ENCODE data around the gene SRGAP2B. TPM values are rescaled to one million over a fixed set of nuclear protein-coding genes. Genes with fewer than 3 reads are reported as not detected.
"Not testable (repeated sequence)": the region's sequence is repeated elsewhere in the genome, so short reads cannot be mapped to it uniquely, and the experiment has no call there.

Gene SRGAP2B
- total RNA-seq, result 10 to 100 TPM; 13.1 to 27.9 (median 20.2) TPM

GRCh38 chr1:145095284-145096057, at the start of gene SRGAP2B, which contains the start of gene FAM72D:
SRGAP2B (minus strand) TSS chr1:145095328; CDS start chr1:145092901, 2,427 bp downstream.
FAM72D (plus strand) TSS chr1:145095974; CDS start chr1:145096848, 874 bp downstream.
- not testable (repeated sequence) for H3K9me3 ChIP-seq, H3K36me3 ChIP-seq, H3K27me3 ChIP-seq, H3K4me1 ChIP-seq
- peak within 1 kb of the TSS in 3 of 4 donors; percentile 51 to 82 (median 80) for H3K27ac ChIP-seq
- peak; percentile 92 for ATAC-seq
- WGBS, 2 donors (ENCODE audit: low coverage in 1 of 2), result no CpG with 5 or more reads among the region's 47 CpGs
- H3K4me3 ChIP-seq, result peak within 1 kb of the TSS; percentile 45 to 72

GRCh38 chr1:145144264-145144913, 49.3 kb upstream of the SRGAP2B start:
- not testable (repeated sequence) for H3K27ac ChIP-seq, H3K4me1 ChIP-seq, H3K27me3 ChIP-seq, H3K9me3 ChIP-seq, ATAC-seq, H3K4me3 ChIP-seq, H3K36me3 ChIP-seq
- WGBS, 2 donors (ENCODE audit: low coverage in 1 of 2), result no CpG with 5 or more reads among the region's 3 CpGs

GRCh38 chr1:145140549-145140948, 45.4 kb upstream of the SRGAP2B start:
- WGBS, 2 donors (ENCODE audit: low coverage in 1 of 2), result no CpG with 5 or more reads among the region's 2 CpGs
- not testable (repeated sequence) for ATAC-seq, H3K27ac ChIP-seq, H3K27me3 ChIP-seq, H3K9me3 ChIP-seq, H3K36me3 ChIP-seq, H3K4me3 ChIP-seq, H3K4me1 ChIP-seq

- not testable (repeated sequence) for H3K27me3 ChIP-seq, H3K9me3 ChIP-seq, H3K36me3 ChIP-seq, H3K27ac ChIP-seq, H3K4me3 ChIP-seq, ATAC-seq, H3K4me1 ChIP-seq
- WGBS, 2 donors (ENCODE audit: low coverage in 1 of 2), result no CpG with 5 or more reads among the region's 1 CpG
Measured at GRCh38 chr1:145134476-145134875, 39.3 kb upstream of the SRGAP2B start.

- H3K9me3 ChIP-seq, H3K4me1 ChIP-seq, H3K4me3 ChIP-seq, H3K27ac ChIP-seq, H3K27me3 ChIP-seq, H3K36me3 ChIP-seq: not testable (repeated sequence)
- ATAC-seq, result peak; percentile 68
- 47% methylated on average over 12 of the region's 14 CpGs; no CpG with 5 or more reads in 1 of the 2 donors for WGBS, 2 donors (ENCODE audit: low coverage in 1 of 2)
Measured at GRCh38 chr1:145128697-145129469, 33.8 kb upstream of the SRGAP2B start.

GRCh38 chr1:145127144-145127543, 32.0 kb upstream of the SRGAP2B start:
- not testable (repeated sequence) for H3K27me3 ChIP-seq, ATAC-seq, H3K27ac ChIP-seq, H3K9me3 ChIP-seq, H3K36me3 ChIP-seq, H3K4me1 ChIP-seq, H3K4me3 ChIP-seq

GRCh38 chr1:145125112-145125511, 30.0 kb upstream of the SRGAP2B start:
- H3K4me1 ChIP-seq, H3K27ac ChIP-seq, H3K9me3 ChIP-seq, H3K36me3 ChIP-seq, H3K27me3 ChIP-seq, H3K4me3 ChIP-seq, ATAC-seq: not testable (repeated sequence)
- WGBS, 2 donors (ENCODE audit: low coverage in 1 of 2), result no CpG with 5 or more reads among the region's 1 CpG

- not testable (repeated sequence) for H3K36me3 ChIP-seq
- WGBS, 2 donors (ENCODE audit: low coverage in 1 of 2), result no CpG with 5 or more reads among the region's 7 CpGs
- ATAC-seq, result peak; percentile 65
Measured at GRCh38 chr1:145123992-145124641, 29.0 kb upstream of the SRGAP2B start.

GRCh38 chr1:145123062-145123395, 27.9 kb upstream of the SRGAP2B start:
- peak; percentile 51 for ATAC-seq
- not testable (repeated sequence) for H3K4me3 ChIP-seq, H3K36me3 ChIP-seq, H3K9me3 ChIP-seq, H3K27me3 ChIP-seq, H3K4me1 ChIP-seq, H3K27ac ChIP-seq
- WGBS, 2 donors (ENCODE audit: low coverage in 1 of 2), result no CpG with 5 or more reads among the region's 1 CpG

More at GRCh38 chr1:145123992-145124641, 29.0 kb upstream of the SRGAP2B start:
- not testable (repeated sequence) for H3K27ac ChIP-seq, H3K27me3 ChIP-seq, H3K4me1 ChIP-seq, H3K4me3 ChIP-seq, H3K9me3 ChIP-seq

- no CpG with 5 or more reads among the region's 7 CpGs for WGBS, 2 donors (ENCODE audit: low coverage in 1 of 2)
- H3K4me1 ChIP-seq, H3K9me3 ChIP-seq, H3K27me3 ChIP-seq, H3K27ac ChIP-seq, H3K36me3 ChIP-seq, H3K4me3 ChIP-seq: not testable (repeated sequence)
- peak; percentile 76 for ATAC-seq
Measured at GRCh38 chr1:145122344-145123061, 27.4 kb upstream of the SRGAP2B start.

GRCh38 chr1:145119842-145120241, 24.7 kb upstream of the SRGAP2B start:
- not testable (repeated sequence) for H3K9me3 ChIP-seq, H3K4me1 ChIP-seq, H3K27ac ChIP-seq, H3K4me3 ChIP-seq, H3K36me3 ChIP-seq, H3K27me3 ChIP-seq, ATAC-seq
- no CpG with 5 or more reads among the region's 3 CpGs for WGBS, 2 donors (ENCODE audit: low coverage in 1 of 2)

- not testable (repeated sequence) for H3K36me3 ChIP-seq, H3K4me3 ChIP-seq, H3K27me3 ChIP-seq, H3K27ac ChIP-seq, H3K4me1 ChIP-seq, ATAC-seq, H3K9me3 ChIP-seq
- WGBS, 2 donors (ENCODE audit: low coverage in 1 of 2), result no CpG with 5 or more reads among the region's 6 CpGs
Measured at GRCh38 chr1:145115587-145116493, 20.7 kb upstream of the SRGAP2B start.
